ENCODE results near the gene UBXN10.

GRCh38 chr1:20164694-20165202 is 21.1 kb upstream of the UBXN10 start:
- TF ChIP-seq MAX (IDR thresholded peaks at IDR 0.05; ENCODE audit: insufficient read depth, insufficient read length) (no peak), POLR2AphosphoS5 (IDR thresholded peaks at IDR 0.05; ENCODE audit: insufficient read depth, low read depth, low read length) (no peak), EZH2 (IDR thresholded peaks at IDR 0.05; ENCODE audit: borderline replicate concordance, low read depth, low read length, severe bottlenecking) (no peak), GATA2 (IDR thresholded peaks at IDR 0.05; ENCODE audit: insufficient read depth, insufficient read length, low read depth, low read length) (no peak), POLR2A (IDR thresholded peaks at IDR 0.05; ENCODE audit: low read depth, low read length) (no peak), FOS (IDR thresholded peaks at IDR 0.05; ENCODE audit: borderline replicate concordance, insufficient read depth, low read length) (no peak)
- TF ChIP-seq, protein P1, sequence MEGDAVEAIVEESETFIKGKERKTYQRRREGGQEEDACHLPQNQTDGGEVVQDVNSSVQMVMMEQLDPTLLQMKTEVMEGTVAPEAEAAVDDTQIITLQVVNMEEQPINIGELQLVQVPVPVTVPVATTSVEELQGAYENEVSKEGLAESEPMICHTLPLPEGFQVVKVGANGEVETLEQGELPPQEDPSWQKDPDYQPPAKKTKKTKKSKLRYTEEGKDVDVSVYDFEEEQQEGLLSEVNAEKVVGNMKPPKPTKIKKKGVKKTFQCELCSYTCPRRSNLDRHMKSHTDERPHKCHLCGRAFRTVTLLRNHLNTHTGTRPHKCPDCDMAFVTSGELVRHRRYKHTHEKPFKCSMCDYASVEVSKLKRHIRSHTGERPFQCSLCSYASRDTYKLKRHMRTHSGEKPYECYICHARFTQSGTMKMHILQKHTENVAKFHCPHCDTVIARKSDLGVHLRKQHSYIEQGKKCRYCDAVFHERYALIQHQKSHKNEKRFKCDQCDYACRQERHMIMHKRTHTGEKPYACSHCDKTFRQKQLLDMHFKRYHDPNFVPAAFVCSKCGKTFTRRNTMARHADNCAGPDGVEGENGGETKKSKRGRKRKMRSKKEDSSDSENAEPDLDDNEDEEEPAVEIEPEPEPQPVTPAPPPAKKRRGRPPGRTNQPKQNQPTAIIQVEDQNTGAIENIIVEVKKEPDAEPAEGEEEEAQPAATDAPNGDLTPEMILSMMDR (IDR thresholded peaks at IDR 0.05; ENCODE audit: extremely low read depth in 1 of 2, insufficient read depth in 1 of 2, low read depth in 1 of 2, low read length in 2 of 2), result no peak

All from endothelial cell of umbilical vein (primary cell).